HG02798 (cell line): ENCODE results near the gene SLC22A2.

Experiments
- ATAC-seq: cut with Tn5 transposase; IDR thresholded peaks from one replicate; pipeline ENCODE4 v1.9.1; 2021; ENCODE audit warnings: mild to moderate bottlenecking; ENCODE audit not compliant: unreplicated experiment, poor library complexity

The SLC22A2 gene

DNA sequence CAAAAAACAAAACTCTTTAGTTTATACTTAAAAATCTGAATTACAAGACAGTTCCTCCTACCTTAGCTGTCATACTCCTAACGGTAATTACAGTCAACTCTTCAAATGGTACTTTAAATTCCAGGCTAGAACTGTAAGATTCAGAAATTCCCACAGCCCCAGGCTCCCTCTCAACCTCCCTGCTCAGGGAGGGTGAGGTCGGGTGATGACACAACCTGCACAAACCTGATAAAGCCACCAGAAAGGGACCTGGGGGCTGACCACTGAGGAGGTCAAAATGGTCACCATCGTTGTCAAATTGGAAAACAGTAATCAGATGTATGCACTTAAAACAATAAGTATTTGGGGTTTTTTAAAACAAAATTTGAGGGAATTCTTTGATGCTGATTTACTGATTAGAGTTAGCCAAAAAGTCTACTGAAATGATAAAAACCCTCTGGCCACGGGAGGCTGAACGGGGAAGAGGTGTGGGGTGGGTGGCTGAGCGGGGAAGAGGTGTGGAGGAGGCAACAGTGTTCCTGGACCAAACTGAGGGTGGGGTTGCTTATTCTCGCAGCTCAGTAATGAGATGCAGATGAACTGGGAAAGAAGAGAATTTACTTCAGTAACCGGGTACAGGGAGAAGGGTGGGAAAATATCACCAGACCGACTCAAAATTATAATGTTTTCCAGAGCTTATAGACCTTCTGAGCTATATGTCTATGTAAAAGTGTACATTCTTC lies 84.7 kb downstream of the SLC22A2 start:
- ATAC-seq: no peak

DNA sequence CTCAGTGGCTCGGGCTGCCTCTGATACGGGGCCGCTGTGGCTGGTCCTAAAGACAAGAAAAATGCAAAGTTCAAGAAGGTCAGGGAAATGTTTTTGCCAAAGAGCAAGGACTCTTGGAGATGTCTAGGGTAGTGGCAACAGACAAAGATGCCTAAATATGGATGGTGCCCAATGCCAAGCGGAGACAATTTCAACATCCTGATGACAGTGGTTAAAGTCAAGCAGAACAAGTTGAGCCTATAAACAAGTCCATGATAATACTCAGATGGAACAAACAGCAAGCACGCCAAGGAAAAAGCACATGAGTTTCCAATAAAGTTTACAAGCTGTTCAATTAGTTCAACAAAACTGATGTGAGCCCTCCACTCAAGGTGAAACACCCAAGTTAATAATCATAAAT lies 85.9 kb downstream of the SLC22A2 start:
- ATAC-seq: no peak

DNA sequence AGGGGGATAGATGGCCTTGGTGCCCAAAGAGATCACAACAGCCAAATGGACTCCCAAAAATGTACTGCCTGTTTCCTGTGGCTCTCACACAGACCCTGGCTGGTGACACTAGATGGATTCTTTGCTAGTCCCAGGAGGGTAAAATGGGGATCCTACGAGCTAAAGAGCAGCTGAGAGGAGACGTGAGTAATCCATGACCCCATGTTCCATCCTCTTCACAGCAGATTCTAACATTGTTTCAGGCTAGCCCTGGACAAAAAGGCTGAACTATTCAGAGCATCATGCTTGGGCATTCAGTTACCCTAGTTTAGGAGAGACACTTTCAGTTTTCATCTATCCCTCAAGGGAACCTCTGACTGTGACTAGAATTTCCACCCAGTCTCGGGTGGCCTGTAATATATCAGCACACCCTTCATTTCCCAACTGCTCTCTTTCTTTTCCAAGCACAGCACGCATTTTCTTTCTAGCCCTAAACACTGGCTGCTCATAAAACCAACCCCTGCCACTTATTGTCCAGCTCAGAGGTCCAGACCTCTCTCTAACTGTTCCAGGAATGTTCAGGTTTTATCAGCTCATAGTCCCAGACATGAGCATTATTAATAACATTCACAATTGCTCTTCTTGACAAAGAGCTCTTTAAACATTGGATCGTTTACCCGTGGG lies 88.5 kb downstream of the SLC22A2 start:
- ATAC-seq: no peak

DNA sequence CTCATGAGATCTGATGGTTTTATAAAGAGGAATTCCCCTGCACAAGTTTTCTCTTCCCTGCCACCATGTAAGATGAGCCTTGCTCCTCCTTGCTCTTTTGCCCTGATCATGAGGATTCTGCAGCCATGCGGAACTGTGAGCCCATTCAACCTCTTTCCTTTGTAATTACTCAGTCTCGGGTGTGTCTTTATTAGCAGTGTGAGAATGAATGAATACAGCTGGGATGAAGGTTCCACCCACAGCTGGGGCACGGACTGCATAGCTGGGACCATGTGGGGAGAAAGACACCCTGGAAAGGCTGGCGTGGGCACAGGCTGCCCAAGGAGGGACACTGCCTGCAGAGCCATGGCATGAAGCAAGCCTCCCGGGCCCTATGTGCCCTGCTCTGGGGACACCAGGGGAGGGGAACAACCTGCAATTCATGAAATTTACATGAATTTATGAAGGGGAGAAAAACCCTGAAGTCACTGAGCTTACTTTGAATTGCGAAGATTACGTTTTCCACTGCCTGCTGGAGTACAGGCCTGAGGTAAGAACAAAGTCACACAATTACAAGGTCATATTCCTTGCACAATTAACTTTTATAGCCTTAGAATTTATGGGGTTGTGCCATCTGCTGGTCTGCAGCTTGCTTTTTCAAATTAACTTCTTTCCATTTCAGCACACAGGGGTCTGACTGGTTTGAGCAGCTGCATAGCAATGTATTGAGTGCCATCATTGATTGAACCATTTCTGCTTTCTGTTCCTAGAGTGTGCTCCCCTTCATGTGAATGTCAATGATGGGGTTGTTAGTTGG lies 90.8 kb downstream of the SLC22A2 start:
- no peak for ATAC-seq
